Endothelial cell of umbilical vein (primary cell): ENCODE data around the gene EPO. TPM values are rescaled to one million over a fixed set of nuclear protein-coding genes. Genes with fewer than 3 reads are reported as not detected.

Experiments used
- BruUV-seq: library from RNA; stranded (reverse); fragments of 400-500 nt; replicated peaks from 2 replicates; lab custom pipeline; 2021; lab: Mats Ljungman, UMichigan
- CTCF ChIA-PET: fragments of 300-600, 350-600 bp; sonication (Branson Sonifier 250); formaldehyde crosslinking; loops from one replicate; lab custom pipeline; 2021; ENCODE audit warnings: antibody characterized with exemption, inconsistent platforms; lab: Charles Lee
- POLR2A ChIA-PET: fragments of 300-600, 350-600 bp; sonication (Branson Sonifier 250); formaldehyde crosslinking; loops from one replicate; lab custom pipeline; 2021; ENCODE audit warnings: antibody characterized with exemption, inconsistent platforms; lab: Charles Lee
- DNase-seq: peaks from one replicate; pipeline ENCODE4 v3.0.0-alpha.2; 2011; ENCODE audit warnings: low read depth, low spot score
- FAIRE-seq: peaks from 2 replicates; lab custom pipeline; 2011; peaks lifted over from hg19 to GRCh38; lab: Jason Lieb, UNC
- H2AFZ ChIP-seq: 2 replicates; pipeline ENCODE4 v1.6.0; 2012; ENCODE audit warnings: low read depth, low read length, control low read depth, inconsistent platforms
- H3K27ac ChIP-seq: 2 replicates; pipeline ENCODE4 v1.5.1; 2011; ENCODE audit warnings: low read depth, mild to moderate bottlenecking, control low read depth, low read length, moderate library complexity; ENCODE audit not compliant: insufficient read depth
- H3K27me3 ChIP-seq, 2 experiments: 2 replicates each; pipeline versions ENCODE4 v1.6.0 to v1.6.1; 2011; ENCODE audit warnings: low read length in 2 of 2, mixed read lengths in 1 of 2; ENCODE audit not compliant: control insufficient read depth in 2 of 2, insufficient read depth in 2 of 2
- H3K36me3 ChIP-seq, 2 experiments: 2 replicates in 1 of 2; 3 replicates in 1 of 2; pipeline ENCODE4 v1.5.1; 2011; ENCODE audit warnings: low read length in 2 of 2, mild to moderate bottlenecking in 1 of 2, moderate library complexity in 1 of 2; ENCODE audit not compliant: control insufficient read depth in 2 of 2, insufficient read depth in 2 of 2; ENCODE audit errors: extremely low read depth in 1 of 2
- H3K4me1 ChIP-seq: 3 replicates; pipeline ENCODE4 v1.5.1; 2011; ENCODE audit warnings: mild to moderate bottlenecking, low read length; ENCODE audit not compliant: control insufficient read depth, insufficient read depth; ENCODE audit errors: extremely low read depth
- H3K4me2 ChIP-seq: 2 replicates; pipeline ENCODE4 v1.6.1; 2011; ENCODE audit warnings: low read length, control low read depth, mixed read lengths; ENCODE audit not compliant: insufficient read depth
- H3K4me3 ChIP-seq, 3 experiments: fragments of 200-600 bp in 1 of 3; sonication (generic), shearing (Covaris generic) in 1 of 3; replicated peaks in 1 of 3; 2 replicates each; pipeline ENCODE4 v1.5.1; 2011 to 2016; ENCODE audit warnings: control low read depth in 3 of 3, low read length in 3 of 3, mild to moderate bottlenecking in 2 of 3, inconsistent platforms in 1 of 3, low read depth in 1 of 3, moderate library complexity in 1 of 3; ENCODE audit not compliant: insufficient read depth in 1 of 3
- H3K79me2 ChIP-seq: 2 replicates; pipeline ENCODE4 v1.6.0; 2012; ENCODE audit warnings: low read length, inconsistent platforms; ENCODE audit not compliant: control insufficient read depth, insufficient read depth
- H3K9ac ChIP-seq: replicated peaks from 2 replicates; pipeline ENCODE3; 2011; ENCODE audit warnings: low read length, control low read depth; ENCODE audit not compliant: insufficient read depth; ENCODE audit errors: extremely low read depth
- H3K9me1 ChIP-seq: replicated peaks from 3 replicates; pipeline ENCODE4 v1.6.0; 2011; ENCODE audit warnings: mild to moderate bottlenecking, low read length; ENCODE audit not compliant: control insufficient read depth, insufficient read depth; ENCODE audit errors: extremely low read depth
- H3K9me3 ChIP-seq: replicated peaks from 2 replicates; pipeline ENCODE4 v1.5.1; 2012; ENCODE audit warnings: low read length, inconsistent platforms; ENCODE audit not compliant: control insufficient read depth, insufficient read depth
- H4K20me1 ChIP-seq: replicated peaks from 2 replicates; pipeline ENCODE3; 2011; ENCODE audit warnings: mild to moderate bottlenecking, low read length; ENCODE audit not compliant: control insufficient read depth, insufficient read depth; ENCODE audit errors: extremely low read depth
- EZH2 ChIP-seq: IDR thresholded peaks from 2 replicates; pipeline ENCODE4 v1.6.1; 2012; ENCODE audit warnings: borderline replicate concordance, low read depth, mild to moderate bottlenecking, moderate library complexity, low read length, inconsistent platforms; ENCODE audit not compliant: severe bottlenecking
- FOS ChIP-seq: IDR thresholded peaks from 2 replicates; pipeline ENCODE4 v1.6.1; 2011; ENCODE audit warnings: mild to moderate bottlenecking, low read length, moderate library complexity, borderline replicate concordance; ENCODE audit not compliant: insufficient read depth
- GATA2 ChIP-seq: IDR thresholded peaks from 2 replicates; pipeline ENCODE4 v1.7.0; 2011; ENCODE audit warnings: low read depth, mild to moderate bottlenecking, moderate library complexity, mixed read lengths, low read length; ENCODE audit not compliant: insufficient read length, insufficient read depth
- JUN ChIP-seq: IDR thresholded peaks from 2 replicates; pipeline ENCODE4 v1.6.1; 2011; ENCODE audit warnings: borderline replicate concordance, low read depth; ENCODE audit not compliant: insufficient read length, insufficient read depth
- MAX ChIP-seq: IDR thresholded peaks from 2 replicates; pipeline ENCODE4 v1.6.1; 2011; ENCODE audit not compliant: insufficient read depth, insufficient read length
- MYC ChIP-seq: IDR thresholded peaks from one replicate; pipeline ENCODE4 v1.6.1; 2011; ENCODE audit warnings: mild to moderate bottlenecking, low read depth, low read length
- POLR2A ChIP-seq: IDR thresholded peaks from 2 replicates; pipeline ENCODE4 v1.6.1; 2012; ENCODE audit warnings: low read depth, mild to moderate bottlenecking, control low read depth, low read length
- POLR2AphosphoS5 ChIP-seq: IDR thresholded peaks from 2 replicates; pipeline ENCODE4 v1.6.1; 2012; ENCODE audit warnings: low read depth, mild to moderate bottlenecking, control low read depth, low read length, moderate library complexity; ENCODE audit not compliant: insufficient read depth
- dilution Hi-C: fragments of 300-500 bp; cut with MboI; formaldehyde crosslinking; loops from one replicate; pipeline ENCODE4 v1.15.0; 2019; ENCODE audit warnings: low sequenced_read_pairs; ENCODE audit not compliant: extremely low pct_ligation_motif_present
- intact Hi-C: fragments of 100-400 bp; cut with micrococcal nuclease; formaldehyde crosslinking; loops from one replicate; pipeline ENCODE4 v1.10.0; 2022
- polyA plus RNA-seq, 4 experiments: library from polyadenylated mRNA; depleted of rRNA in 3 of 4; stranded (reverse) in 3 of 4; unstranded in 1 of 4; fragments of >200 nt; gene quantifications; 2 replicates each; pipeline versions ENCODE4 v1.2.1 to v1.2.3, GENCODE V29; 2011 to 2012; ENCODE audit warnings: missing spikeins in 1 of 4
- total RNA-seq: library from RNA; stranded (reverse); gene quantifications from 2 replicates; pipeline ENCODE4 v1.2.3, GENCODE V29; 2021

Gene EPO
- total and polyA plus RNA-seq, 2 donors (not counting 3 experiments of a cell fraction or from before 2014, with no cell fraction given) = not detected

- POLR2A ChIA-PET = no interaction called here
- H3K9me1 ChIP-seq = no peaks in the 10 kb centered on the region
- no peak overlapping the region for H3K9ac ChIP-seq
- no peak overlapping the region for H2AFZ ChIP-seq
- no peak overlapping the region for H3K27ac ChIP-seq
- H3K36me3 ChIP-seq = no peaks in the 10 kb centered on the region
- no peak for FAIRE-seq
- no peak for DNase-seq
- H3K4me2 ChIP-seq = no peak overlapping the region
- peaks cover 0 to 5% of the 10 kb centered on the region in 2 experiments for H3K27me3 ChIP-seq
- TF ChIP-seq MAX (no peak), EZH2 (no peak), GATA2 (no peak), JUN (no peak)
- dilution Hi-C loops = no loop called here
- BruUV-seq = no TSS peak
- no peaks in the 10 kb centered on the region for H3K4me1 ChIP-seq
- no peak overlapping the region for H3K4me3 ChIP-seq
- intact Hi-C loops = no loop called here
- no peaks in the 10 kb centered on the region for H3K79me2 ChIP-seq
- H4K20me1 ChIP-seq = no peaks in the 10 kb centered on the region
- no peaks in the 10 kb centered on the region for H3K9me3 ChIP-seq
- CTCF ChIA-PET = no interaction called here
Observed at GRCh38 chr7:100736671-100737070, 16.4 kb downstream of the EPO start.

GRCh38 chr7:100739934-100740333 is 19.7 kb downstream of the EPO start:
- Histone ChIP-seq H3K9me3 (no peaks in the 10 kb centered on the region), H3K79me2 (no peaks in the 10 kb centered on the region), H3K27me3 (no peaks in the 10 kb centered on the region), H3K36me3 (no peaks in the 10 kb centered on the region), H3K9me1 (no peaks in the 10 kb centered on the region), H3K4me1 (no peaks in the 10 kb centered on the region), H3K9ac (no peak overlapping the region), H3K4me3 (no peak overlapping the region), H4K20me1 (no peaks in the 10 kb centered on the region), H3K4me2 (no peak overlapping the region), H3K27ac (no peak overlapping the region), H2AFZ (no peak overlapping the region)
- intact Hi-C loops (no loop called here), dilution Hi-C loops (no loop called here)
- TF ChIP-seq JUN = no peak
- TF ChIP-seq MYC = no peak
- TF ChIP-seq POLR2A = no peak
- no peak for TF ChIP-seq POLR2AphosphoS5
- no peak for TF ChIP-seq FOS
- TF ChIP-seq MAX = no peak
- FAIRE-seq (no peak), DNase-seq (no peak)
- CTCF ChIA-PET = no interaction called here
- POLR2A ChIA-PET = no interaction called here
- no TSS peak for BruUV-seq
